KMS-11 (cell line): Measurements from ENCODE around the gene LAMB4.

ENCODE experiments used
- H2AFZ ChIP-seq: fragments of 200-600 bp; sonication (generic); 2 replicates; pipeline ENCODE4 v1.6.1; 2016; ENCODE audit warnings: antibody characterized with exemption, mixed run types, low read depth
- H3K27ac ChIP-seq: fragments of 200-600 bp; sonication (generic); 2 replicates; pipeline ENCODE4 v1.6.1; 2016; ENCODE audit warnings: mild to moderate bottlenecking, mixed run types
- H3K27me3 ChIP-seq: fragments of 200-600 bp; sonication (generic); 2 replicates; pipeline ENCODE4 v1.6.1; 2017; ENCODE audit warnings: mild to moderate bottlenecking, low read depth, mixed run types, moderate library complexity; ENCODE audit not compliant: insufficient read depth
- H3K36me3 ChIP-seq: fragments of 200-600 bp; sonication (generic); 2 replicates; pipeline ENCODE4 v1.6.1; 2017; ENCODE audit warnings: mild to moderate bottlenecking, mixed run types; ENCODE audit not compliant: insufficient read depth
- H3K4me1 ChIP-seq: fragments of 200-600 bp; sonication (generic); 2 replicates; pipeline ENCODE4 v1.6.1; 2016; ENCODE audit warnings: mild to moderate bottlenecking, low read depth, mixed run types; ENCODE audit not compliant: poor library complexity, severe bottlenecking
- H3K4me2 ChIP-seq: fragments of 200-600 bp; sonication (generic); 2 replicates; pipeline ENCODE4 v1.7.0; 2016; ENCODE audit warnings: mild to moderate bottlenecking, mixed run types
- H3K4me3 ChIP-seq: fragments of 200-600 bp; sonication (generic); IDR thresholded peaks from 2 replicates; pipeline ENCODE4 v1.6.1; 2017; ENCODE audit warnings: low read depth, low read length, mixed read lengths; ENCODE audit not compliant: insufficient read depth
- H3K79me2 ChIP-seq: fragments of 200-600 bp; sonication (generic); 2 replicates; pipeline ENCODE4 v1.6.1; 2016; ENCODE audit warnings: low read depth, mixed run types; ENCODE audit not compliant: insufficient read depth
- H3K9ac ChIP-seq: fragments of 200-600 bp; sonication (generic); 2 replicates; pipeline ENCODE4 v1.6.1; 2016; ENCODE audit warnings: mild to moderate bottlenecking, mixed run types
- H4K20me1 ChIP-seq: fragments of 200-600 bp; sonication (generic); 2 replicates; pipeline ENCODE4 v1.6.1; 2016; ENCODE audit warnings: mild to moderate bottlenecking, mixed run types; ENCODE audit not compliant: insufficient read depth
- CTCF ChIP-seq: fragments of 200-600 bp; sonication (generic); conservative IDR thresholded peaks from 2 replicates; pipeline ENCODE4 v1.6.1; 2017; ENCODE audit warnings: low read depth, mild to moderate bottlenecking, antibody characterized with exemption, low read length, moderate library complexity, mixed read lengths

The LAMB4 gene

GRCh38 chr7:108130261-108130660, at the start of gene LAMB4:
TSS of gene LAMB4 (minus strand) at chr7:108130361. CDS start at chr7:108123164, 7,197 bp downstream.
- H3K4me2 ChIP-seq, result no peak within 1 kb of the TSS
- H3K27me3 ChIP-seq, result no peaks in the 10 kb centered on the region
- no peak within 1 kb of the TSS for H3K4me3 ChIP-seq
- no peak within 1 kb of the TSS for H2AFZ ChIP-seq
- no peaks in the 10 kb centered on the region for H3K79me2 ChIP-seq
- no peak within 1 kb of the TSS for H3K27ac ChIP-seq
- no peak for TF ChIP-seq CTCF
- H4K20me1 ChIP-seq, result no peaks in the 10 kb centered on the region
- peaks cover 3% of the 10 kb centered on the region for H3K4me1 ChIP-seq
- H3K9ac ChIP-seq, result no peak within 1 kb of the TSS
- H3K36me3 ChIP-seq, result no peaks in the 10 kb centered on the region

- Histone ChIP-seq H3K27me3 (no peaks in the 10 kb centered on the region), H3K36me3 (peaks cover 5% of the 10 kb centered on the region; the same call in 1 of the 2 replicates), H3K4me2 (peak overlapping the region; percentile 56), H3K9ac (no peak overlapping the region; the same call in 1 of the 2 replicates), H3K79me2 (no peaks in the 10 kb centered on the region; the same call in 1 of the 2 replicates), H3K4me1 (peaks cover 67% of the 10 kb centered on the region), H3K4me3 (no peak overlapping the region), H3K27ac (peak overlapping the region; percentile 88), H4K20me1 (no peaks in the 10 kb centered on the region), H2AFZ (0 out of 2 replicates have a peak overlapping the region, but pooled peaks have one; percentile 1)
- no peak for TF ChIP-seq CTCF
Observed at GRCh38 chr7:108178398-108178797, 48.2 kb upstream of the LAMB4 start.

GRCh38 chr7:108171164-108171563, 41.0 kb upstream of the LAMB4 start:
- no peaks in the 10 kb centered on the region for H3K27me3 ChIP-seq
- H3K4me2 ChIP-seq, result no peak overlapping the region
- peaks cover 51% of the 10 kb centered on the region for H3K4me1 ChIP-seq
- H3K9ac ChIP-seq, result no peak overlapping the region
- no peak for TF ChIP-seq CTCF
- H3K27ac ChIP-seq, result no peak overlapping the region
- no peaks in the 10 kb centered on the region for H3K36me3 ChIP-seq
- H4K20me1 ChIP-seq, result no peaks in the 10 kb centered on the region
- no peaks in the 10 kb centered on the region; the same call in 1 of the 2 replicates for H3K79me2 ChIP-seq
- H2AFZ ChIP-seq, result no peak overlapping the region
- no peak overlapping the region for H3K4me3 ChIP-seq

- H2AFZ ChIP-seq, result no peak overlapping the region
- H3K4me3 ChIP-seq, result no peak overlapping the region
- H3K36me3 ChIP-seq, result no peaks in the 10 kb centered on the region
- H3K79me2 ChIP-seq, result no peaks in the 10 kb centered on the region
- H3K27me3 ChIP-seq, result no peaks in the 10 kb centered on the region
- H3K9ac ChIP-seq, result no peak overlapping the region
- no peak overlapping the region for H3K27ac ChIP-seq
- no peaks in the 10 kb centered on the region for H4K20me1 ChIP-seq
- TF ChIP-seq CTCF, result no peak
- no peak overlapping the region for H3K4me2 ChIP-seq
- H3K4me1 ChIP-seq, result peaks cover 52% of the 10 kb centered on the region
Observed at GRCh38 chr7:108170251-108170650, 40.1 kb upstream of the LAMB4 start.
